Mucosa of descending colon (tissue), 3 donors: ENCODE results near the gene CPT1A. TPM values are rescaled to one million over a fixed set of nuclear protein-coding genes. Genes with fewer than 3 reads are reported as not detected.

Experiments used
- ATAC-seq: fragments of 200-7000 bp; cut with Tn5 transposase; one replicate; pipeline ENCODE4 v1.9.1; 2020; ENCODE audit warnings: mild to moderate bottlenecking, moderate library complexity
- DNase-seq, 3 donors: peaks; one replicate each; pipeline ENCODE4 v3.0.0-alpha.2; 2020
- H3K36me3 ChIP-seq: fragments of 200-600 bp; one replicate; pipeline ENCODE4 v1.8.0; 2021; ENCODE audit warnings: low read depth, mild to moderate bottlenecking
- H3K4me1 ChIP-seq: fragments of 200-600 bp; one replicate; pipeline ENCODE4 v1.8.0; 2021; ENCODE audit warnings: low read depth, mild to moderate bottlenecking
- H3K4me3 ChIP-seq: fragments of 200-600 bp; one replicate; pipeline ENCODE4 v1.8.0; 2021; ENCODE audit warnings: mild to moderate bottlenecking
- H3K9me3 ChIP-seq: fragments of 200-600 bp; one replicate; pipeline ENCODE4 v1.8.0; 2021; ENCODE audit warnings: mild to moderate bottlenecking
- CTCF ChIP-seq: fragments of 200-600 bp; IDR thresholded peaks from one replicate; pipeline ENCODE4 v1.8.0; 2022; ENCODE audit warnings: antibody characterized with exemption, mild to moderate bottlenecking
- intact Hi-C, 2 donors: fragments of 100-400 bp; cut with DNase I in 1 of 2; cut with micrococcal nuclease in 1 of 2; formaldehyde crosslinking; loops; one replicate each; pipeline versions ENCODE4 v1.11.0 to v1.11.1; 2022; cut with DNase I, micrococcal nuclease
- total RNA-seq, 3 donors: library from RNA; stranded (reverse); fragmentation: NEBNext Ultra II Directional in 2 of 3; extraction: Animal tissue kit (Norgen Biotek cat#: 25700) in 2 of 3; gene quantifications; one replicate each; pipeline versions ENCODE4 v1.2.1 to v1.2.4, GENCODE V29; 2021 to 2023
- donor health status: DM: no; HTN: no; CAD: no; lungs with moderate emphysema.
- donor health status: DM: no; HTN: no; CAD: no.
- donor health status: DM: no; HTN: yes; CAD: no.

Gene CPT1A
- total RNA-seq, 3 donors from 2014 or later, result 130 to 191 (median 144) TPM

GRCh38 chr11:68806931-68807844 lies 34.5 kb downstream of the CPT1A start:
- ATAC-seq (no peak), DNase-seq (no peak)
- no peak overlapping the region for H3K4me3 ChIP-seq
- intact Hi-C loops, result no loop called here
- H3K4me1 ChIP-seq, result peaks cover 11% of the 10 kb centered on the region
- peaks cover 8% of the 10 kb centered on the region for H3K36me3 ChIP-seq
- no peak for TF ChIP-seq CTCF
- H3K9me3 ChIP-seq, result no peaks in the 10 kb centered on the region

- no peak for TF ChIP-seq CTCF
Observed at GRCh38 chr11:68804786-68805185, 36.9 kb downstream of the CPT1A start.

GRCh38 chr11:68803766-68804165 lies 38.0 kb downstream of the CPT1A start:
- no peak for DNase-seq
- TF ChIP-seq CTCF, result no peak
- no peaks in the 10 kb centered on the region for H3K9me3 ChIP-seq
- no peaks in the 10 kb centered on the region for H3K4me1 ChIP-seq
- no peak for ATAC-seq
- no peak overlapping the region for H3K4me3 ChIP-seq
- peaks cover 9% of the 10 kb centered on the region for H3K36me3 ChIP-seq
- intact Hi-C loops, result no loop called here

More at GRCh38 chr11:68804786-68805185, 36.9 kb downstream of the CPT1A start:
- no peaks in the 10 kb centered on the region for H3K4me1 ChIP-seq
- DNase-seq (no peak), ATAC-seq (no peak)
- H3K9me3 ChIP-seq, result no peaks in the 10 kb centered on the region
- peaks cover 5% of the 10 kb centered on the region for H3K36me3 ChIP-seq
- no peak overlapping the region for H3K4me3 ChIP-seq
- intact Hi-C loops, result no loop called here

GRCh38 chr11:68798221-68798813 lies 43.4 kb downstream of the CPT1A start:
- Histone ChIP-seq H3K4me1 (no peaks in the 10 kb centered on the region), H3K36me3 (peaks cover 33% of the 10 kb centered on the region), H3K9me3 (no peaks in the 10 kb centered on the region), H3K4me3 (no peak overlapping the region)
- TF ChIP-seq CTCF, result peak; percentile 12
- DNase-seq (peak in 1 of 3 donors; percentile 54), ATAC-seq (peak; percentile 56)
- intact Hi-C loops, result no loop called here

- no peak for DNase-seq
- no peaks in the 10 kb centered on the region for H3K9me3 ChIP-seq
- H3K4me3 ChIP-seq, result no peak overlapping the region
- H3K4me1 ChIP-seq, result no peaks in the 10 kb centered on the region
- intact Hi-C loops, result no loop called here
- H3K36me3 ChIP-seq, result peaks cover 37% of the 10 kb centered on the region
- no peak for ATAC-seq
- TF ChIP-seq CTCF, result no peak
Observed at GRCh38 chr11:68796801-68797200, 44.9 kb downstream of the CPT1A start.
